ENCODE measurements around the gene TTC14. TPM values are rescaled to one million over a fixed set of nuclear protein-coding genes. Genes with fewer than 3 reads are reported as not detected.

The TTC14 gene
- polyA plus RNA-seq, 1 donor from 2014 or later = 163 TPM

GRCh38 chr3:180646187-180646790 is 44.3 kb downstream of the TTC14 start:
- Histone ChIP-seq H3K9me3 (ENCODE audit: low read length) (no peaks in the 10 kb centered on the region), H3K9me2 (ENCODE audit: insufficient read depth, low read length) (no peaks in the 10 kb centered on the region), H3K36me3 (ENCODE audit: insufficient read depth, low read length) (no peaks in the 10 kb centered on the region), H3K27me3 (ENCODE audit: insufficient read depth, low read depth, low read length) (no peaks in the 10 kb centered on the region), H3F3A (ENCODE audit: insufficient read depth, low read length, poor library complexity, severe bottlenecking) (no peaks in the 10 kb centered on the region), H3K9ac (ENCODE audit: low read length) (no peak overlapping the region), H3K4me3 (ENCODE audit: low read length) (no peak overlapping the region), H4K20me1 (ENCODE audit: insufficient read depth) (no peaks in the 10 kb centered on the region), H2AFZ (ENCODE audit: low read depth, low read length) (no peak overlapping the region), H3K79me2 (replicated peaks; ENCODE audit: insufficient read depth, low read length) (no peaks in the 10 kb centered on the region), H3K4me2 (ENCODE audit: low read length) (no peak overlapping the region), H3K27ac (ENCODE audit: low read length) (no peak overlapping the region)
- TF ChIP-seq SMC3 (conservative IDR thresholded peaks at IDR 0.05; ENCODE audit: poor library complexity) (no peak), CTCF (IDR thresholded peaks at IDR 0.05; ENCODE audit: poor library complexity, severe bottlenecking) (no peak), POLR2AphosphoS5 (IDR thresholded peaks at IDR 0.05) (no peak), TAF1 (IDR thresholded peaks at IDR 0.05; ENCODE audit: low read depth) (no peak), RAD21 (conservative IDR thresholded peaks at IDR 0.05) (no peak), MXI1 (conservative IDR thresholded peaks at IDR 0.05; ENCODE audit: poor library complexity, severe bottlenecking) (no peak)

GRCh38 chr3:180656406-180656805 is 54.4 kb downstream of the TTC14 start:
- Histone ChIP-seq H4K20me1 (ENCODE audit: insufficient read depth) (no peaks in the 10 kb centered on the region), H3F3A (ENCODE audit: insufficient read depth, low read length, poor library complexity, severe bottlenecking) (no peaks in the 10 kb centered on the region), H3K79me2 (replicated peaks; ENCODE audit: insufficient read depth, low read length) (no peaks in the 10 kb centered on the region), H3K9ac (ENCODE audit: low read length) (no peak overlapping the region), H2AFZ (ENCODE audit: low read depth, low read length) (no peak overlapping the region), H3K27ac (ENCODE audit: low read length) (no peak overlapping the region), H3K9me3 (ENCODE audit: low read length) (no peaks in the 10 kb centered on the region), H3K9me2 (ENCODE audit: insufficient read depth, low read length) (no peaks in the 10 kb centered on the region), H3K4me2 (ENCODE audit: low read length) (no peak overlapping the region), H3K36me3 (ENCODE audit: insufficient read depth, low read length) (no peaks in the 10 kb centered on the region), H3K4me3 (ENCODE audit: low read length) (no peak overlapping the region), H3K27me3 (ENCODE audit: insufficient read depth, low read depth, low read length) (no peaks in the 10 kb centered on the region)
- TF ChIP-seq POLR2AphosphoS5 (IDR thresholded peaks at IDR 0.05) (no peak), MXI1 (conservative IDR thresholded peaks at IDR 0.05; ENCODE audit: poor library complexity, severe bottlenecking) (no peak), SMC3 (conservative IDR thresholded peaks at IDR 0.05; ENCODE audit: poor library complexity) (no peak), TAF1 (IDR thresholded peaks at IDR 0.05; ENCODE audit: low read depth) (no peak), EP300 (conservative IDR thresholded peaks at IDR 0.05; ENCODE audit: poor library complexity, severe bottlenecking) (no peak), CTCF (IDR thresholded peaks at IDR 0.05; ENCODE audit: poor library complexity, severe bottlenecking) (no peak), REST (IDR thresholded peaks at IDR 0.05; ENCODE audit: borderline replicate concordance) (no peak), RAD21 (conservative IDR thresholded peaks at IDR 0.05) (no peak), EZH2 (IDR thresholded peaks at IDR 0.05; ENCODE audit: borderline replicate concordance, insufficient read depth, low read length, poor library complexity, severe bottlenecking) (no peak)
